ENCODE data around the gene IFITM2. TPM values are rescaled to one million over a fixed set of nuclear protein-coding genes. Genes with fewer than 3 reads are reported as not detected.
A peak's percentile ranks its signal among the peaks of the same experiment; 100 is the strongest.

IFITM2 gene
- total RNA-seq, 4 donors from 2014 or later: 22.2 to 99.4 (median 52.9) TPM

DNA sequence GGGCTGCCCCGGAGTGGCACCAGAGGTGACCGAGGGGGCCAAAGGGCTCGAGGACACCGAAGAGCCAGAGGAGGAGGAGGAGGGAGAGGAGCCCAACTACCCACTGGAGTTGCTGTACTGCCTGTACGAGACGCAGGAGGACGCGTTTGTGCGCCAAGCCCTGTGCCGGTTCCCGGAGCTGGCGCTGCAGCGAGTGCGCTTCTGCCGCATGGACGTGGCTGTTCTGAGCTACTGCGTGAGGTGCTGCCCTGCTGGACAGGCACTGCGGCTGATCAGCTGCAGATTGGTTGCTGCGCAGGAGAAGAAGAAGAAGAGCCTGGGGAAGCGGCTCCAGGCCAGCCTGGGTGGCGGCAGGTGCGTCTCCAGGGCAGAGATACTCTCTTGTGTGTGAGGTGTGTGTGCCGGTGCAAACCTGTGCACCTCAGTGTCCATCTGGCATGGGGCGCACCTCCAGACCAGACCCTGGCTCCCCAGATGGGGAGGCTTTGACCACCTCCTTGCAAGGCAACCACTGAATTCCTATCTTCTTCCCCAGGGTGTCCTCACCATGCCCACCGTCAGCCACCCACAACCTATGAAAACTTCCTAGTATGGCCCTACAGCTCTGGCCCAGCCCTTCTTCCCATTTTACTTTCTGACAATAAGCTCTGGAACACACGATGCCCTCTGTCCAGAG, 26.0 kb upstream of the IFITM2 start:
- TF ChIP-seq CTCF (IDR thresholded peaks at IDR 0.05): no peak
- TF ChIP-seq POLR2A (IDR thresholded peaks at IDR 0.05): no peak
- peak in 1 of 2 donors; percentile 82 for DNase-seq (ENCODE audit: low spot score in 2 of 2)
- intact Hi-C loops (cut with DNase I; ENCODE audit: low total_unique reads): no loop called here
- WGBS, 2 donors: 36 to 43% methylated on average over 18 to 26 of the region's 26 CpGs
- no peak overlapping the region for H3K4me3 ChIP-seq (ENCODE audit: low read depth, poor library complexity, severe bottlenecking)

- intact Hi-C loops (cut with DNase I; ENCODE audit: low total_unique reads): no loop called here
- TF ChIP-seq POLR2A (IDR thresholded peaks at IDR 0.05) (no peak), CTCF (IDR thresholded peaks at IDR 0.05) (no peak)
- 78 to 80% methylated on average over 4 of the region's 4 CpGs for WGBS, 2 donors
- peak in 1 of 2 donors; percentile 81 for DNase-seq (ENCODE audit: low spot score in 2 of 2)
- no peak overlapping the region for H3K4me3 ChIP-seq (ENCODE audit: low read depth, poor library complexity, severe bottlenecking)
Observed at GRCh38 chr11:282171-282570, 25.4 kb upstream of the IFITM2 start.

GRCh38 chr11:282630-283360, 24.8 kb upstream of the IFITM2 start:
- DNase-seq (ENCODE audit: low spot score in 2 of 2): peak in 1 of 2 donors; percentile 81
- H3K4me3 ChIP-seq (ENCODE audit: low read depth, poor library complexity, severe bottlenecking): no peak overlapping the region
- 64 to 65% methylated on average over 13 of the region's 13 CpGs for WGBS, 2 donors
- TF ChIP-seq POLR2A (IDR thresholded peaks at IDR 0.05) (no peak), CTCF (IDR thresholded peaks at IDR 0.05) (no peak)
- intact Hi-C loops (cut with DNase I; ENCODE audit: low total_unique reads): no loop called here

DNA sequence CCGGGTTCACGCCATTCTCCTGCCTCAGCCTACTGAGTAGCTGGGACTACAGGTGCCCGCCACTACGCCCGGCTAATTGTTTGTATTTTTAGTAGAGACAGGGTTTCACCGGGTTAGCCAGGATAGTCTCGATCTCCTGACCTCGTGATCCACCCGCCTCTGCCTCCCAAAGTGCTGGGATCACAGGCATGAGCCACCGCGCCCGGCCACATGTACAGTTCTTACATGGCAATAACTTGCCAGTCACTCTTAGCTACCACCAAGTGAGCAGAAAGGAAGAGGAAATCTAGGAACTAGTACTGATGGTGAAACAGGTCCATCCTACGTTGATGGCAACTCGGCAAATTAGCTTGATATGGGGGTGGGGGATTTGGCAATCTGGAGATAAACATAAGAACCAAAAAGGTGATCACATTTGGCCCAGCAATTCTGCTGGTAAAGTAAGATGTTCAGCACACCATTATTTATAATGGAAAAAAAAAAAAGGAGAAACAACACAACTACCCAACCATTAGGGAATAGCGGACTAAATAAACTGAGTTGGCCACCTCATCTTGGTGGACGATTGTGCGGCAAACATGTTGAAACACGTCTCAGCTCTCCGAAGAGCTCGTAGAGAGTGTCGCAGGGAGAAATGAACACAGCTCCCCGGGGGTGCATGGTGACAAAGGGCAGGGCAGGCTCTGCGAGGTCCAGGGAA, 24.1 kb upstream of the IFITM2 start:
- WGBS, 2 donors: 83 to 85% methylated on average over 23 of the region's 23 CpGs
- H3K4me3 ChIP-seq (ENCODE audit: low read depth, poor library complexity, severe bottlenecking): no peak overlapping the region
- TF ChIP-seq CTCF (IDR thresholded peaks at IDR 0.05): no peak
- TF ChIP-seq POLR2A (IDR thresholded peaks at IDR 0.05): no peak
- peak in 1 of 2 donors; percentile 66 for DNase-seq (ENCODE audit: low spot score in 2 of 2)
- intact Hi-C loops (cut with DNase I; ENCODE audit: low total_unique reads): no loop called here

DNA sequence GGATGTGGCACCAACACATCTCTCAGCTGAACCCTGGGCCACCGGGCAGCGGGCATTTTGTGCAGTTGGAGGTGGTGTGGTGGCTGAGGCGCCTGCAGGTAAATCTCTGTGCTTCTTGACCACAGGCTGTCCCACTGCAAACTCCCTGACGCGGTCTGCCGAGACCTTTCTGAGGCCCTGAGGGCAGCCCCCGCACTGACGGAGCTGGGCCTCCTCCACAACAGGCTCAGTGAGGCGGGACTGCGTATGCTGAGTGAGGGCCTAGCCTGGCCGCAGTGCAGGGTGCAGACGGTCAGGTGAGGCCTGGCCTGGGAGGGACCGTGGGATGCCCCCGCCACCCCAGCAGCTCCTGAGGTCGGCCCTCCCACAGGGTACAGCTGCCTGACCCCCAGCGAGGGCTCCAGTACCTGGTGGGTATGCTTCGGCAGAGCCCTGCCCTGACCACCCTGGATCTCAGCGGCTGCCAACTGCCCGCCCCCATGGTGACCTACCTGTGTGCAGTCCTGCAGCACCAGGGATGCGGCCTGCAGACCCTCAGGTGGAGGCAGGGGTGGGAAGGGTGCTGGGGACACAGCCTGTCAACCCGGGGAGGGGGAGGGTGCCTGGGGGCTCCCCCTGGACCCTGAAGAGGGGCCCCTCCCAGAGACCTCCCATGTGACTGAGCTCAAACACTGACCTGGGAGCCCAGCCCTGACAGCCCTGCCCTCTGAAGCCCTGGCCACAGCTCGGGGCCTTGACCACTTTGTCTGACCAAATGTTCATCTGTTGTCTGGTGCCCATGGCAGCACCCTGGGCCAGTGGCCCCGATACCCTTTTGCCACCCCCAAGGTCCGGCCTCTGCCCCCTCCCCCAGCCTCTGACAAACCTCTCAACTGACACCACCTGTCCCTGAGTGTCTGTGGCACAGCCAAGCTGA, 23.3 kb upstream of the IFITM2 start:
- WGBS, 2 donors: 77 to 83% methylated on average over 15 to 17 of the region's 24 CpGs
- DNase-seq (ENCODE audit: low spot score in 2 of 2): peak in 1 of 2 donors; percentile 83
- intact Hi-C loops (cut with DNase I; ENCODE audit: low total_unique reads): no loop called here
- H3K4me3 ChIP-seq (ENCODE audit: low read depth, poor library complexity, severe bottlenecking): no peak overlapping the region
- TF ChIP-seq POLR2A (IDR thresholded peaks at IDR 0.05): no peak
- no peak for TF ChIP-seq CTCF (IDR thresholded peaks at IDR 0.05)
